Articular chondrocyte of knee joint (primary cell): ENCODE results near the gene DDX51. TPM values are rescaled to one million over a fixed set of nuclear protein-coding genes. Genes with fewer than 3 reads are reported as not detected.

Source experiments
- small RNA-seq: library from RNA; depleted of rRNA; stranded (forward); fragments of <200 nt; gene quantifications from one replicate; pipeline ENCODE3, GENCODE V24; 2012
- total RNA-seq: library from RNA; depleted of rRNA; stranded (reverse); fragments of >200 nt; gene quantifications from 2 replicates; pipeline ENCODE4 v1.2.3, GENCODE V29; 2012

DDX51 gene
- total RNA-seq: 5.6 and 7.6 TPM in 2 replicates

DNA sequence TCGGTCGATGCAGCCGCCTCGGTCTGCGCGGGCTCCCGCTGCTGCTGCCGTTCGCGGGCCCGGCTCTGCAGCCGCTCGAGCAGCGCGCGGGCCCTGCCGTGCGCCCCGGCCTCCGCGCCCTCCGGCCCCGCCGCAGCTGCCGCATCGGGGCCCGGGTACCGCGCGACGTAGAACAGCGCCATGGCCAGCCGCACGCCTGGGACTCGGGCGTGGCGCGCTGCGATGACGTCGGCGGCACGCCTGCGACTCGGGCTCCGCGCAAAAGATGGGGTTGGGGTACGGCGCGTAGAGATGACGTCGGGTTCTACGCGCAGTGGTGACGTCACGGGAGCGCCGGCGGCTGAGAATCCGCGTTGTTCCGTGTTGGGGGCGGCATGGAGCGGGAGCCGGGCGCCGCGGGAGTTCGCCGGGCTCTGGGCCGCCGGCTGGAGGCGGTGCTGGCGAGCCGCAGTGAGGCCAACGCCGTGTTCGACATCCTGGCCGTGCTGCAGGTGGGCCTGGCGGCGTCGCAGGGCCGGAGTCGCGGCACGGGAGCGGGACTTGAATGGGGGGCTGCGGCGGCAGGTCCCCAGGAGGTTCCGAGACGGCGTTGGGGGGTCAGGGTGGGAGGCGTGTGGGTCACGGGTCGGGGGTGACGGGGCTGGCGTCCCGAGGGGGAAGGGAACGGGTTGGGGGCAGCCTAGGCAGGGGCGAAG is at the start of gene DDX51, which contains the start of gene NOC4L:
Gene DDX51, minus strand, starts transcription at position 205 of the 695 bp plus-strand sequence. Its CDS starts 23 bp downstream, at position 182.
Gene NOC4L, plus strand, starts transcription at position 343 of the 695 bp plus-strand sequence. Its CDS starts 32 bp downstream, at position 375.

Small RNA genes lying within 50 kb of the gene (small RNA-seq; reads per million reads assigned to genes)
- not detected for gene AC138466.3

Other genes with a start within 250 kb of the DDX51 start
- 7.0 and 8.8 TPM in 2 replicates for gene ULK1, start 249.7 kb downstream of the DDX51 start, total RNA-seq
- gene PUS1, start 215.0 kb downstream of the DDX51 start, total RNA-seq: 5.4 and 7.1 TPM in 2 replicates
- 13.9 and 14.0 TPM in 2 replicates for gene EP400, start 194.4 kb downstream of the DDX51 start, total RNA-seq
- gene NOC4L, start 138 bp upstream of the DDX51 start, total RNA-seq: 7.2 and 9.4 TPM in 2 replicates
- gene GALNT9, start 185.3 kb upstream of the DDX51 start, total RNA-seq: 1.4 and 2.4 TPM in 2 replicates